Gastroesophageal sphincter (tissue), 4 donors: Measurements from ENCODE around the gene PDZD2. TPM values are rescaled to one million over a fixed set of nuclear protein-coding genes. Genes with fewer than 3 reads are reported as not detected.

ENCODE experiments used
- ATAC-seq: fragments of 150-250 bp; one replicate; pipeline ENCODE4 v1.9.1; 2016; ENCODE audit warnings: mild to moderate bottlenecking, moderate library complexity
- H3K27ac ChIP-seq, 4 donors: fragments of 200-600 bp; sonication (generic) in 3 of 4; 1 replicate in 3 of 4; 2 replicates in 1 of 4; pipeline ENCODE4 v1.5.1; 2016 to 2019
- H3K27me3 ChIP-seq: fragments of 200-600 bp; sonication (generic); one replicate; pipeline ENCODE4 v1.5.1; 2019
- H3K36me3 ChIP-seq, 2 donors: fragments of 200-600 bp; sonication (generic); one replicate each; pipeline ENCODE4 v1.5.1; 2019; ENCODE audit warnings: control low read depth in 1 of 2
- H3K4me1 ChIP-seq, 3 donors: fragments of 200-600 bp; sonication (generic); 1 replicate in 2 of 3; 2 replicates in 1 of 3; pipeline ENCODE4 v1.5.1; 2016 to 2019; ENCODE audit warnings: control low read depth in 2 of 3
- H3K4me3 ChIP-seq, 2 donors: fragments of 200-600 bp; sonication (generic); one replicate each; pipeline ENCODE4 v1.5.1; 2019; ENCODE audit warnings: mild to moderate bottlenecking in 1 of 2, moderate library complexity in 1 of 2
- H3K9me3 ChIP-seq, 3 donors: fragments of 200-600 bp; sonication (generic); one replicate each; pipeline ENCODE4 v1.5.1; 2017 to 2019; ENCODE audit warnings: control low read depth in 2 of 3
- CTCF ChIP-seq, 4 experiments: fragments of 200-600 bp in 2 of 4; fragments of 450-650 bp in 2 of 4; sonication (generic) in 1 of 4; IDR thresholded peaks; one replicate each; pipeline ENCODE4 v1.5.1; 2017 to 2019; ENCODE audit warnings: antibody characterized with exemption in 4 of 4, mild to moderate bottlenecking in 2 of 4, moderate library complexity in 2 of 4
- EP300 ChIP-seq: sonication (generic); formaldehyde crosslinking; IDR thresholded peaks from one replicate; pipeline ENCODE4 v1.6.1; 2017; ENCODE audit warnings: antibody characterized with exemption, mild to moderate bottlenecking
- POLR2A ChIP-seq, 2 donors: fragments of 450-650 bp; IDR thresholded peaks; one replicate each; pipeline ENCODE4 v1.6.1; 2017; ENCODE audit warnings: antibody characterized with exemption in 2 of 2, mild to moderate bottlenecking in 2 of 2, moderate library complexity in 1 of 2
- POLR2AphosphoS5 ChIP-seq: sonication (generic); formaldehyde crosslinking; IDR thresholded peaks from one replicate; pipeline ENCODE4 v1.6.1; 2017; ENCODE audit warnings: antibody characterized with exemption
- WGBS, 2 donors: methylation state at CpG; one replicate each; pipeline ENCODE4 v1.1.5; 2018; ENCODE audit warnings: low coverage in 1 of 2; 5-methylcytosine and 5-hydroxymethylcytosine counted together
- total RNA-seq, 4 donors: library from RNA; depleted of rRNA; stranded (reverse); fragments of >200 nt; gene quantifications; one replicate each; pipeline ENCODE4 v1.1.0, GENCODE V29; 2016

Gene PDZD2
- total RNA-seq, 4 donors from 2014 or later, result 8.6 to 19.4 (median 14.0) TPM

- no peak for TF ChIP-seq POLR2A (IDR thresholded peaks at IDR 0.05)
- no peak for TF ChIP-seq POLR2AphosphoS5
- no peak for TF ChIP-seq CTCF (IDR thresholded peaks at IDR 0.05)
- TF ChIP-seq EP300, result no peak
- Histone ChIP-seq H3K27ac (no peak overlapping the region), H3K36me3 (peaks cover 0 to 7% of the 10 kb centered on the region in 2 donors), H3K27me3 (no peaks in the 10 kb centered on the region), H3K4me1 (no peaks in the 10 kb centered on the region), H3K9me3 (no peaks in the 10 kb centered on the region), H3K4me3 (no peak overlapping the region)
- ATAC-seq, result no peak
- WGBS, 2 donors, result 81 to 84% methylated on average over 2 to 4 of the region's 4 CpGs
Measured at GRCh38 chr5:31995006-31995405, 356.1 kb downstream of the PDZD2 start.

- no peaks in the 10 kb centered on the region for H3K4me1 ChIP-seq
- 89 to 93% methylated on average over 4 to 6 of the region's 7 CpGs for WGBS, 2 donors
- no peaks in the 10 kb centered on the region for H3K9me3 ChIP-seq
- H3K36me3 ChIP-seq, result peaks cover 0 to 10% of the 10 kb centered on the region in 2 donors
- H3K27me3 ChIP-seq, result no peaks in the 10 kb centered on the region
- no peak overlapping the region for H3K4me3 ChIP-seq
- H3K27ac ChIP-seq, result no peak overlapping the region
- ATAC-seq, result no peak
- no peak for TF ChIP-seq EP300
- TF ChIP-seq POLR2A (IDR thresholded peaks at IDR 0.05), result no peak
- TF ChIP-seq CTCF (IDR thresholded peaks at IDR 0.05), result no peak
Measured at GRCh38 chr5:31995714-31996113, 356.8 kb downstream of the PDZD2 start.

DNA sequence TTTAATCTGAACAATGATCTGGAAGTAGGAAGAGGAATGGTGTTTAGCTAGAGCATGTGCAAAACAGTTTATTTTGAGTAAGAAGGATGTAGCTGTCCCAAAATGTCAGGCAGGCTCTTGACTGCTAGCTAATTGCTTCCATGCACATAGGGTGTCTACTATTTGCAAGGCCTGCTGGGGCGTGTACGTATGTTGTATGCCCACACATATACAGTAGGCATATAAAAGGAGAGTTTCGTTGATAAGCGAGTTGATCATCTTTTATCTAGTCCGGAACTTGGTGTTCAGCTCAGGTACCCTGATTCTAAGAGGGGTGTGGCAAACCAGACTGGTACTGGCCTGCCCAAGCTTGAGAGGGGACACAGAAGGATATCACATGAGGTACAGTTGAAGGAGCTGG is 358.0 kb downstream of the PDZD2 start:
- peaks cover 0 to 10% of the 10 kb centered on the region in 2 donors for H3K36me3 ChIP-seq

GRCh38 chr5:31999470-31999869 is 360.5 kb downstream of the PDZD2 start:
- ATAC-seq, result no peak
- no peak overlapping the region for H3K4me3 ChIP-seq
- H3K27ac ChIP-seq, result no peak overlapping the region
- WGBS, 2 donors, result 70 to 100% methylated on average over 2 to 4 of the region's 5 CpGs
- H3K36me3 ChIP-seq, result peaks cover 0 to 10% of the 10 kb centered on the region in 2 donors
- no peaks in the 10 kb centered on the region for H3K9me3 ChIP-seq
- no peaks in the 10 kb centered on the region for H3K4me1 ChIP-seq
- no peak for TF ChIP-seq POLR2A (IDR thresholded peaks at IDR 0.05)
- no peak for TF ChIP-seq EP300
- TF ChIP-seq POLR2AphosphoS5, result no peak
- no peak for TF ChIP-seq CTCF (IDR thresholded peaks at IDR 0.05)
- no peaks in the 10 kb centered on the region for H3K27me3 ChIP-seq

More for the DNA sequence above, 358.0 kb downstream of the PDZD2 start:
- Histone ChIP-seq H3K27me3 (no peaks in the 10 kb centered on the region), H3K9me3 (no peaks in the 10 kb centered on the region), H3K4me1 (no peaks in the 10 kb centered on the region), H3K27ac (no peak overlapping the region), H3K4me3 (no peak overlapping the region)
- TF ChIP-seq POLR2A (IDR thresholded peaks at IDR 0.05), result no peak
- no peak for TF ChIP-seq CTCF (IDR thresholded peaks at IDR 0.05)
- no peak for TF ChIP-seq EP300
- TF ChIP-seq POLR2AphosphoS5, result no peak
- ATAC-seq, result no peak
- 89 to 97% methylated on average over 5 of the region's 5 CpGs for WGBS, 2 donors

DNA sequence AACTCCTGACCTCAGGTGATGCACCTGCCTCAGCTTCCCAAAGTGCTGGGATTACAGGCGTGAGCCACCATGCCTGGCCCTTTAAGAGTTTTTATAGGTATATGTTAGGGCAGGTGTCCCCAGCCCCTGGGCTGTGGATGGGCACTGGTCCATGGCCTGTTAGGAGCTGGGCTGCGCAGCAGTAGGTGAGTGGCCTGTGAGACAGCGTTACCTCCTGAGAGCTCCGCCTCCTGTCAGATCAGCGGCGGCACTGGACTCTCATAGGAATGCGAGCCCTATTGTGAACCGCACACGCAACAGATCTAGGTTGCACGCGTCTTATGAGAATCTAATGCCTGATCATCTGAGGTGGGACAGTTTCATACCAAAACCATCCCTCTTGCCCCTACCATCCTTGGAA is 361.8 kb downstream of the PDZD2 start:
- Histone ChIP-seq H3K27me3 (no peaks in the 10 kb centered on the region), H3K27ac (no peak overlapping the region), H3K4me3 (no peak overlapping the region), H3K36me3 (peaks cover 0 to 7% of the 10 kb centered on the region in 2 donors), H3K4me1 (no peaks in the 10 kb centered on the region), H3K9me3 (no peaks in the 10 kb centered on the region)
- WGBS, 2 donors, result 92 to 97% methylated on average over 4 to 10 of the region's 11 CpGs
- TF ChIP-seq POLR2A (IDR thresholded peaks at IDR 0.05) (no peak), EP300 (no peak), CTCF (IDR thresholded peaks at IDR 0.05) (no peak), POLR2AphosphoS5 (no peak)
- ATAC-seq, result no peak
